HCEC 1CT (cell line): Measurements from ENCODE around the gene HBEGF.
A peak's percentile ranks its signal among the peaks of the same experiment; 100 is the strongest.

ENCODE experiments used
- DNase-seq: peaks from one replicate; pipeline ENCODE4 v3.0.0-alpha.2; 2017

The HBEGF gene

GRCh38 chr5:140331638-140332037 is 14.8 kb downstream of the HBEGF start:
- no peak for DNase-seq

GRCh38 chr5:140329739-140330481 is 16.5 kb downstream of the HBEGF start:
- no peak for DNase-seq

GRCh38 chr5:140328036-140328764 is 18.2 kb downstream of the HBEGF start:
- DNase-seq = no peak

- DNase-seq = no peak
Measured at GRCh38 chr5:140327589-140327988, 18.8 kb downstream of the HBEGF start.

- DNase-seq = no peak
Measured at GRCh38 chr5:140325486-140325885, 20.9 kb downstream of the HBEGF start.

GRCh38 chr5:140324617-140325241 is 21.7 kb downstream of the HBEGF start:
- DNase-seq = peak; percentile 82

GRCh38 chr5:140324041-140324600 is 22.3 kb downstream of the HBEGF start:
- DNase-seq = peak; percentile 65

- peak; percentile 95 for DNase-seq
Measured at GRCh38 chr5:140322751-140323731, 23.4 kb downstream of the HBEGF start.

- no peak for DNase-seq
Measured at GRCh38 chr5:140321796-140322195, 24.6 kb downstream of the HBEGF start.

- DNase-seq = no peak
Measured at GRCh38 chr5:140319833-140320232, 26.6 kb downstream of the HBEGF start.

- DNase-seq = no peak
Measured at GRCh38 chr5:140318792-140319191, 27.6 kb downstream of the HBEGF start.

GRCh38 chr5:140317859-140318258 is 28.5 kb downstream of the HBEGF start:
- DNase-seq = peak; percentile 78

GRCh38 chr5:140312791-140313189 is 33.6 kb downstream of the HBEGF start:
- no peak for DNase-seq

- peak; percentile 99 for DNase-seq
Measured at GRCh38 chr5:140312067-140312790, 34.2 kb downstream of the HBEGF start.

- DNase-seq = peak; percentile 94
Measured at GRCh38 chr5:140311011-140311467, 35.4 kb downstream of the HBEGF start.

GRCh38 chr5:140310434-140310833 is 36.0 kb downstream of the HBEGF start:
- no peak for DNase-seq

GRCh38 chr5:140309706-140310249 is 36.6 kb downstream of the HBEGF start:
- no peak for DNase-seq

GRCh38 chr5:140305471-140305870 is 40.9 kb downstream of the HBEGF start:
- no peak for DNase-seq

- no peak for DNase-seq
Measured at GRCh38 chr5:140303966-140304365, 42.4 kb downstream of the HBEGF start.

- peak; percentile 95 for DNase-seq
Measured at GRCh38 chr5:140302786-140303639, 43.4 kb downstream of the HBEGF start, which contains the start of gene PFDN1. Gene PFDN1 (minus strand): TSS chr5:140303101. CDS start chr5:140303073, 28 bp downstream.
